ENCODE results near the gene MCM7. TPM values are rescaled to one million over a fixed set of nuclear protein-coding genes. Genes with fewer than 3 reads are reported as not detected.

The MCM7 gene
- total and polyA plus RNA-seq, 10 of the 15 experiments (the other 5 are each of a cell fraction or from before 2014, with no cell fraction given): 183 to 383 (median 244) TPM

DNA sequence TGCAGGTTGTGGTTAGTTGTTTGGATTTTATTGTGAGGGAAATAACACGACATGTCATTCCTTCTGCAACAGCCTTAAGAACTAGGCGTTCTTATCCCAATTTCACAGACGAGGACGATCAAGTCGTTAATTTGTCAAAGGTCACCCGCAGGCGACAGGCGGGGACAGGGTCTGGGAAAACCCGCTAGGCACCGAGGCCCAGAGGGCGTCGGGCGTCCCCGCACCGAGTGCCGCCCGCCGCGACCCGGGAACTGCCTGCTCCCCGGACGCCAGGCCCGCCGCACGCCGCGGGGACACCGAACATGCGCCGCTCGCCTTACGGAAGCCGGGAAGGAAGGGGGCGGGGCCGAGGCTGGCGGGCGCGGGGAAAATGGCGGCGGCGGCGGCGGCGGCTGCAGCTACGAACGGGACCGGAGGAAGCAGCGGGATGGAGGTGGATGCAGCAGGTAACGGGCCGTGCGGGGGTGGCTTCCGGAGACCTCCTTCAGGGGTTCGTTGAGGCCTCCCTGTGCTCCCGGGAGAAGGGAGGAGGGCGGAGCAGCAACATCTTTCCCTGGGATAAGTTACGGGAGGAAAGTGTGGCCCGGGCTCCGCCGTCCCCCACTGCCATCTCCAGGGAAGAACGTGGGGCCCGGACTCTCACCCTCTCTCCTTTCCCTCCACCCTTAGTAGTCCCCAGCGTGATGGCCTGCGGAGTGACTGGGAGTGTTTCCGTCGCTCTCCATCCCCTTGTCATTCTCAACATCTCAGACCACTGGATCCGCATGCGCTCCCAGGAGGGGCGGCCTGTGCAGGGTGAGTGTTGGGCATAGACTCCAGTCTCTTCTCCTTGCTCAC, 12.4 kb downstream of the MCM7 start, which contains the start of gene COPS6 (continued):
- TF ChIP-seq, protein P1, sequence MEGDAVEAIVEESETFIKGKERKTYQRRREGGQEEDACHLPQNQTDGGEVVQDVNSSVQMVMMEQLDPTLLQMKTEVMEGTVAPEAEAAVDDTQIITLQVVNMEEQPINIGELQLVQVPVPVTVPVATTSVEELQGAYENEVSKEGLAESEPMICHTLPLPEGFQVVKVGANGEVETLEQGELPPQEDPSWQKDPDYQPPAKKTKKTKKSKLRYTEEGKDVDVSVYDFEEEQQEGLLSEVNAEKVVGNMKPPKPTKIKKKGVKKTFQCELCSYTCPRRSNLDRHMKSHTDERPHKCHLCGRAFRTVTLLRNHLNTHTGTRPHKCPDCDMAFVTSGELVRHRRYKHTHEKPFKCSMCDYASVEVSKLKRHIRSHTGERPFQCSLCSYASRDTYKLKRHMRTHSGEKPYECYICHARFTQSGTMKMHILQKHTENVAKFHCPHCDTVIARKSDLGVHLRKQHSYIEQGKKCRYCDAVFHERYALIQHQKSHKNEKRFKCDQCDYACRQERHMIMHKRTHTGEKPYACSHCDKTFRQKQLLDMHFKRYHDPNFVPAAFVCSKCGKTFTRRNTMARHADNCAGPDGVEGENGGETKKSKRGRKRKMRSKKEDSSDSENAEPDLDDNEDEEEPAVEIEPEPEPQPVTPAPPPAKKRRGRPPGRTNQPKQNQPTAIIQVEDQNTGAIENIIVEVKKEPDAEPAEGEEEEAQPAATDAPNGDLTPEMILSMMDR (IDR thresholded peaks at IDR 0.05 in 2 of 3, conservative IDR thresholded peaks at IDR 0.05 in 1 of 3; ENCODE audit: control insufficient read depth in 2 of 3, extremely low read depth in 1 of 3, insufficient read depth in 1 of 3, low read depth in 3 of 3, low read length in 3 of 3): no peak
- no peak; the same call in 1 of the 2 replicates for TF ChIP-seq BRCA1 (IDR thresholded peaks at IDR 0.05; ENCODE audit: low read depth, low read length)
- TF ChIP-seq HDGF (IDR thresholded peaks at IDR 0.05): no peak
- TF ChIP-seq MYB (IDR thresholded peaks at IDR 0.05; ENCODE audit: borderline replicate concordance, low read depth, low read length): no peak
- TF ChIP-seq, protein P2, sequence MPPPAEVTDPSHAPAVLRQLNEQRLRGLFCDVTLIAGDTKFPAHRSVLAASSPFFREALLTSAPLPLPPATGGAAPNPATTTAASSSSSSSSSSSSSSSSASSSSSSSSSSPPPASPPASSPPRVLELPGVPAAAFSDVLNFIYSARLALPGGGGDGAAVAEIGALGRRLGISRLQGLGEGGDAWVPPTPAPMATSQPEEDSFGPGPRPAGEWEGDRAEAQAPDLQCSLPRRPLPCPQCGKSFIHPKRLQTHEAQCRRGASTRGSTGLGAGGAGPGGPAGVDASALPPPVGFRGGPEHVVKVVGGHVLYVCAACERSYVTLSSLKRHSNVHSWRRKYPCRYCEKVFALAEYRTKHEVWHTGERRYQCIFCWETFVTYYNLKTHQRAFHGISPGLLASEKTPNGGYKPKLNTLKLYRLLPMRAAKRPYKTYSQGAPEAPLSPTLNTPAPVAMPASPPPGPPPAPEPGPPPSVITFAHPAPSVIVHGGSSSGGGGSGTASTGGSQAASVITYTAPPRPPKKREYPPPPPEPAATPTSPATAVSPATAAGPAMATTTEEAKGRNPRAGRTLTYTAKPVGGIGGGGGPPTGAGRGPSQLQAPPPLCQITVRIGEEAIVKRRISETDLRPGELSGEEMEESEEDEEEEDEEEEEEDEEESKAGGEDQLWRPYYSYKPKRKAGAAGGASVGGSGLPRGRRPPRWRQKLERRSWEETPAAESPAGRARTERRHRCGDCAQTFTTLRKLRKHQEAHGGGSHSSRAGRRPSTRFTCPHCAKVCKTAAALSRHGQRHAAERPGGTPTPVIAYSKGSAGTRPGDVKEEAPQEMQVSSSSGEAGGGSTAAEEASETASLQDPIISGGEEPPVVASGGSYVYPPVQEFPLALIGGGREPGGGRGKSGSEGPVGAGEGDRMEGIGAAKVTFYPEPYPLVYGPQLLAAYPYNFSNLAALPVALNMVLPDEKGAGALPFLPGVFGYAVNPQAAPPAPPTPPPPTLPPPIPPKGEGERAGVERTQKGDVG (CRISPR knock-in tag; IDR thresholded peaks at IDR 0.05): no peak
- peak; percentile 52 for TF ChIP-seq HCFC1 (IDR thresholded peaks at IDR 0.05; ENCODE audit: low read length)
- no peak for TF ChIP-seq ESRRA (IDR thresholded peaks at IDR 0.05; ENCODE audit: low read length)
- TF ChIP-seq RAD51 (IDR thresholded peaks at IDR 0.05): no peak
- TF ChIP-seq IKZF2 (IDR thresholded peaks at IDR 0.05): no peak
- peak; percentile 74; the same call in 1 of the 2 replicates for TF ChIP-seq GATAD2B (conservative IDR thresholded peaks at IDR 0.05; ENCODE audit: low read depth)
- no peak for TF ChIP-seq HDAC6 (IDR thresholded peaks at IDR 0.05; ENCODE audit: unreplicated experiment)
- TF ChIP-seq FOXM1 (IDR thresholded peaks at IDR 0.05; ENCODE audit: low read depth, low read length): no peak
- no peak for TF ChIP-seq MTA2 (IDR thresholded peaks at IDR 0.05; ENCODE audit: low read depth)
- TF ChIP-seq ZNF207 (IDR thresholded peaks at IDR 0.05; ENCODE audit: borderline replicate concordance): 0 out of 2 replicates have a peak, but pooled peaks have one; percentile 87
- TF ChIP-seq EGR1 (IDR thresholded peaks at IDR 0.05; ENCODE audit: borderline replicate concordance in 1 of 2, low read depth in 2 of 2, low read length in 2 of 2): peak in 1 of 2 experiments; percentile 47; a peak in 1 of 3 replicates
- TF ChIP-seq, protein P3, sequence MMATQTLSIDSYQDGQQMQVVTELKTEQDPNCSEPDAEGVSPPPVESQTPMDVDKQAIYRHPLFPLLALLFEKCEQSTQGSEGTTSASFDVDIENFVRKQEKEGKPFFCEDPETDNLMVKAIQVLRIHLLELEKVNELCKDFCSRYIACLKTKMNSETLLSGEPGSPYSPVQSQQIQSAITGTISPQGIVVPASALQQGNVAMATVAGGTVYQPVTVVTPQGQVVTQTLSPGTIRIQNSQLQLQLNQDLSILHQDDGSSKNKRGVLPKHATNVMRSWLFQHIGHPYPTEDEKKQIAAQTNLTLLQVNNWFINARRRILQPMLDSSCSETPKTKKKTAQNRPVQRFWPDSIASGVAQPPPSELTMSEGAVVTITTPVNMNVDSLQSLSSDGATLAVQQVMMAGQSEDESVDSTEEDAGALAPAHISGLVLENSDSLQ (IDR thresholded peaks at IDR 0.05): no peak
- TF ChIP-seq, protein P4, sequence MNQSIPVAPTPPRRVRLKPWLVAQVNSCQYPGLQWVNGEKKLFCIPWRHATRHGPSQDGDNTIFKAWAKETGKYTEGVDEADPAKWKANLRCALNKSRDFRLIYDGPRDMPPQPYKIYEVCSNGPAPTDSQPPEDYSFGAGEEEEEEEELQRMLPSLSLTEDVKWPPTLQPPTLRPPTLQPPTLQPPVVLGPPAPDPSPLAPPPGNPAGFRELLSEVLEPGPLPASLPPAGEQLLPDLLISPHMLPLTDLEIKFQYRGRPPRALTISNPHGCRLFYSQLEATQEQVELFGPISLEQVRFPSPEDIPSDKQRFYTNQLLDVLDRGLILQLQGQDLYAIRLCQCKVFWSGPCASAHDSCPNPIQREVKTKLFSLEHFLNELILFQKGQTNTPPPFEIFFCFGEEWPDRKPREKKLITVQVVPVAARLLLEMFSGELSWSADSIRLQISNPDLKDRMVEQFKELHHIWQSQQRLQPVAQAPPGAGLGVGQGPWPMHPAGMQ (IDR thresholded peaks at IDR 0.05; ENCODE audit: borderline replicate concordance): no peak
- TF ChIP-seq GABPA (IDR thresholded peaks at IDR 0.05; ENCODE audit: low read depth): no peak
- no peak for TF ChIP-seq PAX5 (IDR thresholded peaks at IDR 0.05; ENCODE audit: borderline replicate concordance, low read depth, low read length)
